Testis (tissue), 2 donors: Measurements from ENCODE around the gene DRC1.

ENCODE experiments used
- CTCF ChIP-seq, 3 experiments: fragments of 450-650 bp in 2 of 3; fragments of 200-600 bp in 1 of 3; sonication (generic) in 1 of 3; IDR thresholded peaks; one replicate each; pipeline ENCODE4 v1.5.1; 2016 to 2019; ENCODE audit warnings: antibody characterized with exemption in 3 of 3, mild to moderate bottlenecking in 2 of 3, moderate library complexity in 1 of 3
- POLR2A ChIP-seq: fragments of 450-650 bp; IDR thresholded peaks from one replicate; pipeline ENCODE4 v1.6.1; 2017; ENCODE audit warnings: antibody characterized with exemption, mild to moderate bottlenecking, moderate library complexity

GRCh38 chr2:26488463-26489212 is 86.9 kb downstream of the DRC1 start:
- TF ChIP-seq CTCF (IDR thresholded peaks at IDR 0.05) (no peak), POLR2A (no peak)
